MM.1S (cell line): ENCODE data around the gene RASGEF1C.

Source experiments
- DNase-seq: peaks from one replicate; pipeline ENCODE4 v3.0.0-alpha.2; 2015
- H2AFZ ChIP-seq: fragments of 300-600 bp; sonication (generic); 2 replicates; pipeline ENCODE4 v1.6.0; 2016; ENCODE audit warnings: antibody characterized with exemption, low read length
- H3F3A ChIP-seq: fragments of 300-600 bp; sonication (generic); 2 replicates; pipeline ENCODE4 v1.6.1; 2016; ENCODE audit warnings: mild to moderate bottlenecking, antibody characterized with exemption, low read length, moderate library complexity, mixed read lengths; ENCODE audit not compliant: insufficient read depth
- H3K27ac ChIP-seq: fragments of 300-600 bp; sonication (generic); 2 replicates; pipeline ENCODE4 v1.5.1; 2016; ENCODE audit warnings: mild to moderate bottlenecking, low read length
- H3K27me3 ChIP-seq: fragments of 300-600 bp; sonication (generic); replicated peaks from 2 replicates; pipeline ENCODE4 v1.6.0; 2016; ENCODE audit warnings: low read length; ENCODE audit not compliant: insufficient read depth
- H3K36me3 ChIP-seq: fragments of 300-600 bp; sonication (generic); replicated peaks from 2 replicates; pipeline ENCODE4 v1.6.1; 2016; ENCODE audit warnings: mild to moderate bottlenecking, low read length, mixed read lengths; ENCODE audit not compliant: insufficient read depth
- H3K4me1 ChIP-seq: fragments of 300-600 bp; sonication (generic); 2 replicates; pipeline ENCODE4 v1.6.1; 2016; ENCODE audit warnings: low read length, mixed read lengths
- H3K4me2 ChIP-seq: fragments of 300-600 bp; sonication (generic); 2 replicates; pipeline ENCODE4 v1.6.0; 2016; ENCODE audit warnings: low read depth, low read length
- H3K4me3 ChIP-seq: fragments of 300-600 bp; sonication (generic); 2 replicates; pipeline ENCODE4 v1.5.1; 2016; ENCODE audit warnings: low read length, mixed read lengths
- H3K79me2 ChIP-seq: fragments of 300-600 bp; sonication (generic); 2 replicates; pipeline ENCODE4 v1.6.1; 2016; ENCODE audit warnings: mixed run types, low read length, mixed read lengths
- H3K9ac ChIP-seq: fragments of 300-600 bp; sonication (generic); 2 replicates; pipeline ENCODE4 v1.6.1; 2016; ENCODE audit warnings: low read length, mixed read lengths
- H3K9me2 ChIP-seq: fragments of 300-600 bp; sonication (generic); replicated peaks from 2 replicates; pipeline ENCODE4 v1.6.1; 2016; ENCODE audit warnings: mild to moderate bottlenecking, low read length, mixed read lengths; ENCODE audit not compliant: insufficient read depth
- H3K9me3 ChIP-seq: fragments of 300-600 bp; sonication (generic); replicated peaks from 2 replicates; pipeline ENCODE4 v1.6.1; 2016; ENCODE audit warnings: mild to moderate bottlenecking, low read length, mixed read lengths; ENCODE audit not compliant: insufficient read depth
- H4K20me1 ChIP-seq: fragments of 300-600 bp; sonication (generic); 2 replicates; pipeline ENCODE4 v1.6.1; 2016; ENCODE audit warnings: mild to moderate bottlenecking, low read length, moderate library complexity, mixed read lengths; ENCODE audit not compliant: insufficient read depth
- EZH2 ChIP-seq: fragments of 300-600 bp; sonication (generic); optimal IDR thresholded peaks from 2 replicates; pipeline ENCODE3; 2017; ENCODE audit warnings: low read depth, mild to moderate bottlenecking, antibody characterized with exemption, low read length, mixed read lengths
- EZH2phosphoT487 ChIP-seq: fragments of 300-600 bp; sonication (generic); IDR thresholded peaks from 2 replicates; pipeline ENCODE4 v1.6.1; 2018; ENCODE audit warnings: antibody characterized with exemption, low read length
- TF ChIP-seq, protein P1 (sequence below): fragments of 300-600 bp; sonication (generic); IDR thresholded peaks from 2 replicates; pipeline ENCODE4 v1.5.1; 2016; ENCODE audit warnings: antibody characterized with exemption, low read length, mixed read lengths

The RASGEF1C gene

DNA sequence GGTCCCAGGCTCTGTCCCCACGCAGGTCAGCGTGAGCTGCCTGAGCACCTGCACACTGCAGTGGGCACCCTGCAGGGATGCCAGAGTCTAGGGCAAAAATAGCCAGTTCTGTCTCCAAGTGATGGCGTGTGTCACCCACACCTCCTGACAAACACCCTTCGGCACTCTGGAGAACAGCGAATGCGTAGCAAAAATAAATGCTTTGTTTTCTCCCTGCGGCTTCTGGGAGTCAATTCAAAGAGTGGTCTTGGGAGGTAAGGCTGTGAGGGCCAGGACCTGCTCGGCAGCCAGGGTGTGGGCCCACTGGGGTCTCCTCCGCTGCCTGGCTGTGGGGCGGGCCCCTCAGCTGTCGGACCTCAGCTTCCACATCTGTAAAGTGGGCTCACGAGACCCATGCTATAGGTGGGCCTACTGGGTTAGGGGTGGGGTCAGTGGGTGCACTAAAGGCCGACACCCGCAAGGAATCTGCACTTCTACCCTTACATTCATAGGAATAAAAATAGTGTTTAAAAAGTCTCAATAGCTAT is 37.4 kb downstream of the RASGEF1C start:
- Histone ChIP-seq H3K9me2 (no peaks in the 10 kb centered on the region), H3K9me3 (no peaks in the 10 kb centered on the region), H3K9ac (no peak overlapping the region), H3K79me2 (no peaks in the 10 kb centered on the region), H3F3A (no peaks in the 10 kb centered on the region), H4K20me1 (no peaks in the 10 kb centered on the region), H3K4me1 (no peaks in the 10 kb centered on the region), H3K27ac (no peak overlapping the region), H2AFZ (no peak overlapping the region), H3K4me2 (no peak overlapping the region), H3K27me3 (no peaks in the 10 kb centered on the region; the same call in 1 of the 2 replicates), H3K36me3 (no peaks in the 10 kb centered on the region), H3K4me3 (no peak overlapping the region)
- no peak for TF ChIP-seq EZH2phosphoT487
- DNase-seq, result no peak

DNA sequence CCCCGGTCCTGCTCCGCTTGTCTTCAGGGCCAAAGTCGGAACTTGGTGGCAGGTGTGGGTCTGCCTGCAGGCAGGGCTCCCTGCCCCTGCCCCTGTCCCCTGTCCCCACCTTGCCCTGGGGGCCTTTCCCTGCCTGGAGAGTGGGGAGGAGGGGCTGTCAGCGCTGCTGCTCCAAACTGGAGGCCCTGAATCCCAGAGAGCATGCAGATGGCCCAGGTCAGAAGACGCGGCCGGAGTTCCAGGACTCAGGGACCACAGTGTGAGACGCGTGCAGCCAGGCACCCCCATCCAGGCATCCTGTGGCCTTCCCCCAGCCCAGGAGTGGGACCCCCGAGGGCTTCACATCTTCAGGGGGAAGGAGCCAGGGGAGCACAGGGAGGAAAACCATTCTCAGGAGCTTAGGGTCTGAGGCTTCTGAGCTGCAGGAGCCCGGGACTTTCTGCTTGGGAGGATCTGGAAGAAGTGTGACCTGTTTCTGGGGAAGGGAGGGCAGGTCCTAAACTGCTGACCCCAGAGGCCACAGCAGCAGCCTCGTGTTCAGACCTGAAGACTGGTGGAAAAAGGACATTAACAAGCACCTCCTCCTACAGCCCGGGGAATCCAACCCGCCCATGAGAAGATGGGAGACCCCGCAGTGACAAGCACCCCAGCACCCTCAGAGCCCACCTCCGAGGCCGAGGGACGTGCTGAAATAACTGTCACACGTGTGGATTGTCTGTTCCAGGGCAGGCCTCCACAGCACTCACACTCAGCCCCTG is 38.0 kb downstream of the RASGEF1C start:
- no peak for DNase-seq
- no peak overlapping the region for H3K27ac ChIP-seq
- no peaks in the 10 kb centered on the region for H3K9me3 ChIP-seq
- no peak overlapping the region for H2AFZ ChIP-seq
- H3K9ac ChIP-seq, result no peak overlapping the region
- no peaks in the 10 kb centered on the region; the same call in 1 of the 2 replicates for H3K27me3 ChIP-seq
- H3K4me2 ChIP-seq, result no peak overlapping the region
- no peaks in the 10 kb centered on the region for H3K4me1 ChIP-seq
- TF ChIP-seq, protein P1, sequence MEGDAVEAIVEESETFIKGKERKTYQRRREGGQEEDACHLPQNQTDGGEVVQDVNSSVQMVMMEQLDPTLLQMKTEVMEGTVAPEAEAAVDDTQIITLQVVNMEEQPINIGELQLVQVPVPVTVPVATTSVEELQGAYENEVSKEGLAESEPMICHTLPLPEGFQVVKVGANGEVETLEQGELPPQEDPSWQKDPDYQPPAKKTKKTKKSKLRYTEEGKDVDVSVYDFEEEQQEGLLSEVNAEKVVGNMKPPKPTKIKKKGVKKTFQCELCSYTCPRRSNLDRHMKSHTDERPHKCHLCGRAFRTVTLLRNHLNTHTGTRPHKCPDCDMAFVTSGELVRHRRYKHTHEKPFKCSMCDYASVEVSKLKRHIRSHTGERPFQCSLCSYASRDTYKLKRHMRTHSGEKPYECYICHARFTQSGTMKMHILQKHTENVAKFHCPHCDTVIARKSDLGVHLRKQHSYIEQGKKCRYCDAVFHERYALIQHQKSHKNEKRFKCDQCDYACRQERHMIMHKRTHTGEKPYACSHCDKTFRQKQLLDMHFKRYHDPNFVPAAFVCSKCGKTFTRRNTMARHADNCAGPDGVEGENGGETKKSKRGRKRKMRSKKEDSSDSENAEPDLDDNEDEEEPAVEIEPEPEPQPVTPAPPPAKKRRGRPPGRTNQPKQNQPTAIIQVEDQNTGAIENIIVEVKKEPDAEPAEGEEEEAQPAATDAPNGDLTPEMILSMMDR, result no peak
- TF ChIP-seq EZH2phosphoT487, result no peak
- TF ChIP-seq EZH2, result no peak
- H3K79me2 ChIP-seq, result no peaks in the 10 kb centered on the region
- no peaks in the 10 kb centered on the region for H3F3A ChIP-seq
- no peaks in the 10 kb centered on the region for H3K9me2 ChIP-seq
- no peaks in the 10 kb centered on the region for H3K36me3 ChIP-seq
- no peak overlapping the region for H3K4me3 ChIP-seq
- H4K20me1 ChIP-seq, result no peaks in the 10 kb centered on the region

DNA sequence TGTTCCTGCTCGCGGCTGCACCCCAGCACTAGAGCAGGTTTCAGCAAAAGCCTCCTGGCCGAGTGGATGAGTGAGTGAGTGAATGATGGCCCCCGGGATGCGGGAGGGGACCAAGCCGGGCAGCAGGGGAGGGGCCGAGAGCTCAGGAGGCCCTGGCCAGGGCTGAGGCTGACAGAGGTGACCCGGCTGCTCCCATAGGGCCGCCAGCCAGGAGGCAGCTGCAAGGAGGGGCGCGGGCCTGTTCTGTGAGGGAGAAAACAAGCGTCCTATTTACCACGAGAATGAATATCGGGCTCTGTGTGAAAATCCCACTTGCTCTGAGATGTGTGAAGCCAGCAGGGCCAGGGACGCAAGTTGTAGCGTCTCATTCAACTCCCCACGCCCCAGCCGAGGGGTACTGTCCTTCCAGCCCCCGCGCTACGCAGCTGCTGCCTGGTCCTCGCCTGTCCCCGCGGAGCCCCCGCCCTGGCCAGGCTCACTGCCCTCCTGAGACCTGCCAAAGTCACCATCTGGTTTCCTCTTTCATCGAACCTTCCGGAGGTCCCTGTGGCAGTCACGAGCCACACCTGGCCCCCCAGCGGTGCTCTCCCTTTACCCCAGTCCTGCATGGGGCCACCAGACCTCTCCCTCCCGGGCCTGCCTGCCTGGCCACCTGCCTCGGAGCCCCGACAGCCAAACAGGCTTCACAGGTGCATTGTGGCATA is 38.8 kb downstream of the RASGEF1C start:
- H3K4me3 ChIP-seq, result no peak overlapping the region
- H3K27ac ChIP-seq, result no peak overlapping the region
- H2AFZ ChIP-seq, result no peak overlapping the region
- DNase-seq, result no peak
- H3K9me2 ChIP-seq, result no peaks in the 10 kb centered on the region
- H3K9ac ChIP-seq, result no peak overlapping the region
- no peaks in the 10 kb centered on the region for H4K20me1 ChIP-seq
- no peaks in the 10 kb centered on the region for H3K36me3 ChIP-seq
- no peaks in the 10 kb centered on the region for H3K9me3 ChIP-seq
- no peak for TF ChIP-seq EZH2phosphoT487
- TF ChIP-seq EZH2, result no peak
- TF ChIP-seq, protein P1, result no peak
- no peaks in the 10 kb centered on the region; the same call in 1 of the 2 replicates for H3K27me3 ChIP-seq
- no peak overlapping the region for H3K4me2 ChIP-seq
- H3K4me1 ChIP-seq, result no peaks in the 10 kb centered on the region
- H3F3A ChIP-seq, result no peaks in the 10 kb centered on the region
- H3K79me2 ChIP-seq, result no peaks in the 10 kb centered on the region
